ENCODE results near the gene PDE11A.
A peak's percentile ranks its signal among the peaks of the same experiment; 100 is the strongest.

Gene PDE11A

DNA sequence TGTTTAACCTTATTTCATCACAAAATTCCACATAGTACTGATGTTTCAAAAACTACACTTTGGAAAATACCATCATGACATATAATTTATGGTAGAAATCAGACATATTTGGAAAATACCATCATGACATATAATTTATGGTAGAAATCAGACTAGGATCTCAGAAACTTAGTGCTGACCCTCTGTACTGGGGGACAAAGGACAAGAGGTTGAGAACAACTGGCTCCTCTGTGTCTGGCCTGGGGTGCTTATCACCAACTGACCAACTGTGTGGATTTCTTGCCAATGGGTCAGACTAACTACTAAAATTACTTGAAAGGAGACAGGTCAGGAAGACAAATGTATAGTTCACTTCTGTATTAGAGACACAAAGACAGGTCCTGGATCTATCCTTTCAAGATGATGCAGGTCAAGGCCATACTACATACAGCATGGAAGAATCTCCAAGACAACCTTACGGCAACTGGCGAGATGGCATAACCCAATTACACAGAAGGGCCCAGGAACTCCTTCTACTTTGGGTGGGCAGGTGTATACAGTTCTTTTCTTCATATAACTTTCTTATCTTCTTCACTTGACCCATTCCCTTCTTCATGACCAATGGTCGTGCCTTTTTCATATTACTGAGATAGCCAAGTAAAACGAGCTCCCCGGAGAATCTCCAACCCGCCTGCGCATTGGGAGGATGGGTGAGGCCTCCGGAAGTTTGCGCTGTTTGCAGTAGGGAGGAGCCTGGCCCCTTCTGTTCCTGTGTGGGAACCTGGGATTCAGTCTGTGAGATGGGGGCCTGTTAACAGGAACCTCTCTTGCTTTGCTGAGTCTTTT is 389.5 kb downstream of the PDE11A start:
- no peak for DNase-seq

DNA sequence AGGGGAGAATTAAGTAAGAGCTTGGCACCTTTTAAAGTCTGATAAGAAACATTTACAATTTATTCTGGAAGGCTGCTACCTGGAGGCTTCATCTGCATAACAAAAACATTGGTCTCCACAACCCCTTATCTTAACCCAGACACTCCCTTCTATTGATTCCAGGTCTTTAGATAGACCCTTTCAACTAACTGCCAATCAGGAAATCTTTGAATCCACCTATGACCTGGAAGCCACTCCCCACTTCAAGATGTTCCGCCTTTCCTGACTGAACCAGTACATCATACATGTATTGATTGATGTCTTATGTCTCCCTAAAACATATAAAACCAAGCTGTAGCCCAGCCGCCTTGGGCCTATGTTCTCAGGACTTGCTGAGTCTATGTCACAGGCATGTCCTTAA is 390.6 kb downstream of the PDE11A start:
- DNase-seq = no peak

DNA sequence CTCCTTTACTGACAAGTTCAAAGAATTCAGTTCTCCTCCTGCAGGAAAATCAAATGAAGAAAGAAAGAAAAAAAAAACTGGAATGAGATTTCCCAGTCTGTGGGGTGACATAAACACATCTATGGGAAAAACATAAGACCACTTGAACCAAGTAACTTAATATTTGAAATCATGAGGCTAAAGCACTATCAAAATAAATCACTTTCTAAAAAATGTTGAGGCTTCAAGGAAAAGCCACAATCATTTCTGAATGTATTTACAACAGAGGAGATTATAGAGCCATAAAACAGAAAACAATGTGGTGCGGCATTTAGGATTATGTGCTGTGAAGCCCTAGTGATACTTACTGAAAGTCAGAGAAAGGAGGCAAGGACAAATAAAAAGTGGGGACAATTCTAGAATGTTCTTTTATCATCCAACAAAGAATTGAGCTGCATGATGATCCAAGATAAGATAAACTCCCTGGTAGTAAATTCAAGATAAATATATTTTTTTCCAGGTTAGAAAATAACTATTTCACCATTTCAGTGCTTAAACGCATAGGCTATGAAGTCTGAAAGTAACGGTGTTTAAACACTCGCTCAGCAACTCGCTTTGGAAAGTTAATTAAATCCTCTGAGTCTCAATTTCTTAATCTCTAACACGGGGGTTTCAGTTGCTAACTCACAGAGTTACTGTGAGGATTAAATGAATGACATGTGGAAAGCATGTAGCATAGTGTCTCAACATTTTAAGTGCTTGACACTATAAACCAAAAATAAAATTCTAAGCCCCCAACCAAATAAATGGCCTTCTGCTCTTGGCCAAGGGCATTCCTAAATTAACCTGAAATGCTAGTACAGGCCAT is 391.5 kb downstream of the PDE11A start:
- no peak for DNase-seq

DNA sequence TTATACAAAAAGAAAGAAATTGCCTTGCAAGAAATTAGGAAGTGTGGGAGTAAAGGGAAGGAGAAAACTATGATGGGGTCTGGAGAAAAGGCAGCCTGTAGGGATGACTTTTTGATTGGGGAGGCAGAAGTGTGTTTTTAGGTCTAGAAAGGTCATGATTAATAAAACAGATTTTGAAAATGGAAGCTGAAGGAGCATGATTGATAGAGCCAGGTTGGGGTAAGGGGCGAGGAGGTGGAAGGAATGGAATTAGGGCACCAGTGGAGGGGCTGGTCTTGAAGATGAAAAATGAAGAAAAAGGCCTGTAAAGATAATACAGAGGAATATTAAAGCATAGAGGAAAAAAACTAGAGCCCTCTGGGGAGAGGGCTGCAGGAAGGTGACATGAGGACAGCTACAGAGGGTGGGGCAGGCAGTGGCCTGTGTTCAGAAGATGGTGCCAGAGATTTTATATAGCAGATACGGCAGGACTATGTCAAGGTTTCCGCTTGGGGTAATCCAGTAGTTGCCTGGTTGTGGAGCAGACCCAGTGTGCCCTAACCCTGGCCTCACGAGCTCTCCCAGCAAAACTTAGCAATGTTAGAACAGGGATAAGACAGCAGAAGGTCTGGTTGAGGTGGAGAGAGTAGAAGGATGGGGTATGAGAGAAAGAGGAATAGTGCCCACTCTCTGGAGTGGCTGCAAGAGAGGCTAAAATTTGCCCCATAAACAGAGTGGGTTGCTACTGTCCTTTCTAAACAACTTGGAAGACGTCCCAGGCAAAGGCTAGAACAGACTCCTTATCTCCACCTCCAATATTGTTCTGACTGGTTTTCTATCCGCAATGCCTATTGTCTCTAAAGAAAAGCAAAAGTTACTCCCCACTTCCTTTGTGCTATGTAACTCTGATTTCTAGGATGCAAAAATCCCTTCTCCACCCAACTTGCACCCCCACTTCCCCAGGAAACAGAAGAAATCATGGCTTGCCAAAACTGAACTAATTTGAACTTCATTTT is 392.7 kb downstream of the PDE11A start:
- no peak for DNase-seq

DNA sequence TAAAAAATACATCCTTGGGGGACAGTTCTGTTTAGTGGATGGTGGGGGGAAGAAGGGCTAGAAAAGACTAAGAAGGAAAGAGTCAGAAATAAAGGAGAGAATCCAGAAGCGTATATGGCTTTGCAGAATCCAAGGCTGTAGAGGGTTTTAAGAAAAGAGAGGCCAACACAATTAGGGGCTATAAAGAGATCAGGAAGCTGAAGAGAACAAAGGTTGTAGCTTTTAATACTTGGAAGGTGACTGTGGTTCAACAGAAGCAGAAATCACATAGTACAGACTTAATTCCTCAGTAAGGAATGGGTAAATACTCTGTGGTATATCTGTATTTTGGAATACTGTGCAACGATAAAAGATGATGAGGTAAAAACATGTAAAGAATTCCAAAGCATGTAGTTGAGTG is 393.6 kb downstream of the PDE11A start:
- no peak for DNase-seq

DNA sequence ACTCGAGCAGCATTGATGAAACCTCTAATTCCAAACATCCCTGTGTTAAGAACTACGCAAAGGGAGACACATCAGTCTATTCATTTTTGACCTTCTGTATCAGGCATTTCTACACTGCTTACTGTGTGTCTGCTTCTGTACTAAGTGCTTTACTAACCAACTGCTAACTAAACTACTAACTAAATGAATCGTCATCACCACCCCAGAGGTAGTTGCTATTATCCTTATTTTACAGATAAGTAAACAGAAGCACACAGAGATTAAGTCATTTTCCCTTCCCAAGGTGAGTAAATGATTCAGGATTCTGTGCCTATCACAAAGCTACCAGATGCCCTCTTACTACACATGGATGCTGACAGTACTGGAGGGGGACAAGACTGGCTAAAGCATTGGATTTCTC is 395.9 kb downstream of the PDE11A start:
- no peak for DNase-seq

DNA sequence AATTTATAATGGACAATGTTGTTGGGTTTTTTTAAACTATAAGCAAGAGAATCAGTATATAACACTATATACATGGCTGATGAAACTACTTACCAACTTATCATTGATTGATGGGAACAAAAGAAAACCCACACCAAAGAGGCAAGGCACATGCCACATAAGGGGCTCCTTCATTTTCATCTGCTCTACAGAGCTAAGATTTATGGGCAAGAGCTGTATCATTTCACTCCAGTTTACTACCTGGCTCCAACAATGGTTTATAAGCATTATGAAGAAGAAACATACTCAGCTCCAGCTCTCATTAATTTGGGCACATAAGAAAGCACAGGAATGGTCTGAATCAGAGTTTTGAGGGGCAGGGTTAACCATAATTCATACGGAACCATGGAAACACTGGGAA is 396.8 kb downstream of the PDE11A start:
- DNase-seq = no peak

DNA sequence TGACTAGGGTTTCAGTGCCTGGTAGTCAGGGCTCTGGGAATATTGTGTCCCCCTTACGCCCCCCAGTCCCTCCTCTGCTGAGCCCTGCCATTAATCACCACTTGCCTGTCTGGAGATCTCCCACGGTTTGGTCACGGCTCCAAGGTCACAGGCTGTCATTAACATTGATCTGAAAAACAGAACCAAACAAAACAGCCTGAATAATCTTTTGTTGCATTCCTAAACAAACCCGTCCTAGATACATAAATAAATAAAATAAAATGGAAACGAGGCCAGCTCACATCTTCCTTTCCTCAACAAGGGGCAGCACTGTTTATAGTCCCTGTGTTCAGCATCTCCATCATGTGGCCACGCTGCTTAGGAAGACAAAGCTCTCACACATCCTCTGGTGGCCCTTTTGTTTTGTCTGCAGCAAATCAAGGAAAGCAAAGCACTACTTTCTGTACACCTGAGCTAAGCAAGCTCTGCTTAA is 397.2 kb downstream of the PDE11A start:
- no peak for DNase-seq

DNA sequence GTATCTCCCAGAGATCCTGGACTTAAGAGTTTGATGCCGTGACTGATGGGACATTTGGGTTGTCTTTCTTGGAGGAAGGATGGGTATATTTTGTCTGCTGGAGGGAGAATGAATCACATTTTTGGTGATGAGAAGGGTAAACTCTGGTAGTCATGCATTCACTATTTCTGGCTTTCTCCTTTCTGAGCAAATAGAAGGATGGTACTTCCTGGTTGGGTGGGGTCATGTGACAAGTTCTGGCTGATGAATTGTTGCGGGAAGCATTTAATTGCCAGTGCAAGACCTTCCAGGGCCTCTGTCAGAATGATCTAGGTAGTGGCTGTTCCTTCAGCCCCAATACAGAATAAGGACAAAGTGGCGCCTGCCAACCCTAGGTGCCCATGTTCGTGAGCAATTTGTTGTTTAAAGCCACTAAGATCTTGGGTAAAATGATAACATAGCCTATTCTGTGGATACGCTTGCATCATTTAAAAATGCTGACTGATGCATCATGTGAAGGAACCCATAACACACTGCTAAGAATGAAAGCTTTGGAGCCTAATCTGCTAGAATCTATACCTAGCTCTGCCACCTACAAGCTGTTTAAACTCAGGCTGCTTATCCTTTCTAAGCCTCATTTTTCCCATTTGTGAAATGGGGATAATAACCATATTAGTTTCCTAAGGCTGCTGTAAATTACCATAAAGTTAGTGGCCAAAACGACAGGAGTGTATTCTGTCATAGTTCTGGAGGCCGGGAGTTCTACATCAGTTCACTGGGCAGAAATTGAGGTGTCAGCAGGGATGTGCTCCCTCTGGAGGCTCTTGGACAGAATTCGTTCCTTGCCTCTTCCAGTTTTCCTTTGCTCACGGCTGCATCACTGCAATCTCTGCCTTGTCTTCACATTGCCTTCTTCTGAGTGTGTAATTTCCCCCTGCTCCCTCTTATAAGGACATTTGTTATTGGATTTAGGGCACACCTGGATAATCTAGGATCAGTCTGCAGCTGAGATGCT is 398.7 kb downstream of the PDE11A start:
- no peak for DNase-seq

DNA sequence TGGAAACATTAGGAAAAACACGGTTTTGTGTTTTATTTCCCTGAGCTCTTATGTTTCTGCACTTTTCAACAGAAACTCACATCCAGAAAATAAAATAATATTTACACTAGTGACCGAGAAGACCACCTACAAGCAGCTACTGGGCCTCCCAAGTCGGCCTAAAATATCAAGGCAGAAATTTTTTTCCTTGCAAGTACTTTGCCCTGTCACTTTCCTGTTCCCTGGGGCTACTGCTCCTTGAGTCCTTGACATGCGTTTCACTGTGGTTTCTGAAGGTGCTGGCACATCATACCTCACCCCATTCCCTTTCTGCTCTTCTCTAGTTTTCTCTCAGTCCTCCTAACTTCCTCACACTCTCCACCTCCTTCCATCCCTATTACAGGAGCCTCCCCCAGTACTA is 400.9 kb downstream of the PDE11A start:
- DNase-seq = no peak

DNA sequence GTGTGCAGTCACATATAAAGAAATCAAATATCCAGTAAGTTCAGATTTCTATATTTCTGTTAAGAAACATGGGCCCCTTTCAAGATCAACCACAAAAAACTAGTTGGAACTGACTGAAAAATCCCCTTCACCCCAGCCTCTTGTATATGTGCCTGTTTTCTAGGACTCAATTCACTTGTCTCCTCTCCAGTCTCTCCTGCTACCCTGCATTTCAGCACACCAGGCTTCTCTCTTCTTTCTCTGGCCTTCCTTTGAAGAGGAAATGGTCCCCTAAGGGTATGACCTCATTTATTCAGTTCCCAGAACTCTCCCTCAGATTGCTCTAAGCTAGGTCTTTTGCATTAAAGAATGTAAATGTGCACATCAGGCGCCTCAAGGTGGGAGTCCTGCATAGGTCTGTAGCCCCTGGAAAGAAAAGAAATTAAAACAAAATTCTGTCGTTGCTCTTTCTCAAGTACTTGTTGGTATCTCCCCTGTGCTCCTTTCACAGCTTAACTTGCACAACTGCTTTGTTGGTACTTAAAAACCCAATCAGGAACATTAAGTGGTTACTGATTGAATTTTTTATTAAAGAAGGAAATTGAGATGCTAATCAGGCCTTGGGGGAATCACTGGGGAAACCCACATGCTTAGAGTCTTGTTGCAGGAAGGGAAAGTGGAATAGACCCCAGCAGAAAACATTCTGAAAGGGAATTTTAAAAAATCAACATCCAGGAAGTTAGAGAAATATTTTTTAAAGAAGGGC is 401.6 kb downstream of the PDE11A start:
- no peak for DNase-seq

DNA sequence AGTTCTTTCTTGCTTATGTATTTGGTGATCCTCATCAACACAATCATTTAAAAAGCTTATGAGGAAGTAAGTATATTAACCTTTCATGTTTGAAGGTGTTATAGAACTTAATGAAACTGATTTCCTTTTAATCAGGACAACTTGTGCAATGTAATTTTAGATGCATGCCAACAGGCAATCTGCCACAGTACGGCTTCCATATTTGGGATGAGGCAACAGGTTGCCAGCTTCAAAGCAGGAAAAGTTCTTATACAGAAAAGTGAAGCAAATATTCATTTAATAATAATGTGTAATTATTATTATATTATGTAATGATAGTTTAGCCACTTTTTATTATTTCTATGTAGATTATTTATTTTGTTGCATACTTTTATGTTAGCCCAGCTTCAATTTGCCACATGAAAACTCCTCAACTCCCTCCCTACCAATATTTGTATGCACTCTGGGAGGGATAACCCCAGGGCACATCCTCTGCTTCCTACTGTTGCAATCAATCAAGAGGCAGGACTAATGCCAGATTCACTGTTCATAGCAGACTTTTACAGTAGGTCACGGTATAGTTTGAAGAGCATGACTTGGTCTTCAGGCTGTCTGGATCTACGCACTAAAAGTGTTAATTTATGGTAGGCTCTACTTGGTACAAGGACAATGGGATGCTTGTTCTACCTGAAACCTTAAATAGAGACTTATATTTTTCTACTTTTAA is 402.8 kb downstream of the PDE11A start:
- no peak for DNase-seq

DNA sequence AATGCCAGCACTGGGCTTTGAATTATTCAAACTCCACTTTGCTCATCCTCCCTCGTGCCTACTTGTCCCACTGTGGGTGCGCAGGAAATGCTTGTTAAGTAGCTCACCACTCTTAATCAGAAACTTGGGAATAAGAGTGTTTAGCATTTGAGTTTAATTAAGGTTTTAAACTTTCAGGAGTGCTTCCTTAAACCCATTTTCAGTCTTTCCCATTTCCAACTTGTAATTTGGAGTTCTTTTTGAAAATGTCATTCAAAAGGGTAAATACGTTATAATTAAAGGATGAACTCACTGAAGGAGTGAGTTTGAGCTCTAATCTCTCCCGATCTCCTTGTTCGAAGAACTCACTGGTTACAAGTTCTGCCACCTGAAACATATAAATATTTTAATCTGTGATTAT is 403.4 kb downstream of the PDE11A start:
- DNase-seq = no peak

DNA sequence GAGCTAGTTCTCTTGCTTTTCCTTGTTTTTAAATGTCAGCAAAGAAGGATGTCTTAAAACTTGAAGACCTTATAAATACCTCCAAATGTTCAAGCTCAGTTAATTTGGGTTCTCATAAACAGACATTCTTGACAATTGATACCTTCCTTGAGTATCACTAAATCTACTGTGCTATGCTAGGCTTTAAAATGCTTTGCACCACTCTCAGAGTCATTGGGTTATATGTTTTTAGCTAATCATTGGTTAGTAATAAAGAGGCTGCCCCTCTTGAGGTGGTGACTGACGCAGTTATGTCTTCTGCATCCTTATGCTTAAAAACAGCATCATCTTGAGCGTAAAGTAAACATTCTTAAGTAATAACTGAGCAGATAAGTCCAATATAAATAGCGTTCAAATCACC is 404.0 kb downstream of the PDE11A start:
- no peak for DNase-seq

DNA sequence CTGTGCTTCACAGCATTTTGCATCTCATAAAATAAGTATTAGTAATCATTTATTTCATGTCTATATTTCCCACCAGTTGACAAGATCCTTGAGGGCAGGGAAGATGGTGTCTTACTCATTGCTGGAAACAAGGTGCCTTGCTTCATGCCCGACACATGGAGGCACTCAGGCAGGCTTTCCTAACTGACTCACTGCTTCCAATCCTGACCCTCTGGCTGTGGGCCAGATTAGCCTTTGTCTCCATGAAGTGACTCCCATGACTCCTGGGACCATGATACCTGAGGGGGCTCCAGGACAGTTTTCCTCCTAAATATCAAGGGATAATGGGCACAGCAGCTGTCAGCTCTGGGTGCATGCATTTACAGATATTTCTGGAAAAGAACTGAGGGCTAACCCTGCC is 405.0 kb downstream of the PDE11A start:
- DNase-seq = peak; percentile 15

DNA sequence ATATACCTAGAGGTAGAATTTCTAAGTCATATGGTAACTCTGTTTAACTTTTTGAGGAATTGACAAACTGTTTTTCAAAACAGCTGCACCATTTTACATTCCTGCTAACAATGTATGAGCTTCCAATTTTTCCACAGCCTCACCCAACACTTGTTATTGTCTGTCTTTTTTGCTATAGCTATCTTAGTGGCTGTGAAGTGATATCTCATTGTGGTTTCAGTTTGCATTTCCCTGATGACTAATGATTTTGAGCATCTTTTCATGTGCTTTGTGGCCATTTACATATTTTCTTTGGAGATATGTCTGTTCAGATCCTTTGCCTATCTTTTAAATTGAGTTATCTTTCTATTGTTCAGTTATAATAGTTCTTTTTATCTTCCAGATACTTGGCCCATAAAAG is 406.2 kb downstream of the PDE11A start:
- peak; percentile 23 for DNase-seq

DNA sequence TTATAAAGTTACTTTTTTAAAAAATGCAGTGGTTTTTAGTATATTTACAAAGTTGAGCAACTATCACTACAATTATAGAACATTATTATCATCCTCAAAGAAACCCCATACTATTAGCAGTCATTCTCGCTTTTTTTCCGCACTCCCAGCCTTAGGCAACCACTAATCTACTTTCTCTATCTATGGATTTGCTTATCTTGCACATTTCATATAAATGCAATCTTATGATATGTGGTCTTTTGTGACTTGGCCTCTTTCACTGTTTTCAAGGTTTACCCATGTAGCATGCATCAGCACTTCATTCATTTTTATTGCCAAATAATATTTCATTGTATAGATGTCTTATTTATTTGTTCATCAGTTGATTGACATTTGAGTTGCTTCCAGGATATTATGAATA is 406.6 kb downstream of the PDE11A start:
- DNase-seq = no peak

DNA sequence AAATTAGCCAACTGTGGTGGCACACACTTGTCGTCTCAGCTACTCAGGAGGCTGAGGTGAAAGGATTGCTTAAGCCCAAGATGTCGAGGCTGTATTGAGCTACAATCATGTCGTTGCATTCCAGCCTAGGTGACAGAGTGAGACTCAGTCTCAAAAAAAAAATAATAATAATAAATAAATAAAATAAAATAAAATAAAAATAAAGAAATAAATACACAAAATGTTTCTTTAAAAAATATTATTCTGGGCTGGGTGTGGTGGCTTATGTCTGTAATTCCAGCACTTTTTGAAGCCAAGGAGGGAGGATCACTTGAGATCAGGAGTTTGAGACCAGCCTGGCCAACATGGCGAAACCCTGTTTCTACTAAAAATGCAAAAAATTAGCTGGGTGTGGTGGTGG is 407.2 kb downstream of the PDE11A start:
- no peak for DNase-seq

DNA sequence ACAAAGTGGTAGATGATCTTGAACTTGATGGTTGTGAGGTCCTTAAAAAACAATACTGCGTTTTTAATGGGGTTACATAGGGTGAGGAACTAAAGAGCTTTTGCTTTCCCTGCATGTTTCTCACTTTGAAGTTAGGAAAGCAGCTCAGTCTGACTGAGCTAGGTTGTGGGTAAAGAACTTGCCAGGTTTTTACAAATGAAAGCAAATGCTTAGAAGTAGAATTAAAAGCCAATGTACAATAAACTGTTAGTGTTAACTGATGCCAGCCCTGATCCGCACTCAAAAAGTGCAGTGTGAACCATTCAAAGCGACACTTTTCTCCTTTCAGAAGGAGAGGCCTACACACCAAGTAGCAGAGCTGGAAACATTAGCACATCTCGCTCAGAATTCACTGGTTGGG is 409.7 kb downstream of the PDE11A start:
- no peak for DNase-seq

DNA sequence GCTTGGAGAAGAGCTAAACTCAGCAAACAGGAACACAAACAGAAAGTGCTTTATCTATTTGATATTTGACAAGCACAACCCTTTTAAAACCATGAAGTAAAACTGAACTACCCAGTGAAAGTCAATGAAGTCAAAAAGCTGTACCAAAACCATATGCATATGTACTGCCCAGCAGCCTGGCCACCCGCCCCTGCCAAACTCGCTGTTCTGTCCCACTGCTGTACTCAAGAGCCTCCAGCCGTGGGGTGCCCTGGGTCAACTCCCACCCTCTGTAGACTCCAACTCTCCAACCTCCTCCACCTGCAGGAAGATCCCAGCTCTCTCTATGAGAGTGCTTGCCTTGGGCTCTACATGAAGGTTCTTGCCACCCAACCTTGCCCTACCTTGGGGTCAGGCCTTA is 411.8 kb downstream of the PDE11A start:
- no peak for DNase-seq

All from fibroblast of skin of right biceps (primary cell).